Astrocyte of the spinal cord (primary cell): ENCODE measurements around the gene LPP.

Experiments
- DNase-seq: peaks from one replicate; pipeline ENCODE4 v3.0.0; 2011; ENCODE audit warnings: low read depth, low spot score
- H3K4me3 ChIP-seq: 2 replicates; pipeline ENCODE4 v1.5.1; 2011; ENCODE audit warnings: low read depth, mild to moderate bottlenecking, low read length, moderate library complexity
- in situ Hi-C: cut with HindIII; loops from 2 replicates; pipeline ENCODE4 v1.10.0; 2017; ENCODE audit warnings: low sequenced_read_pairs
- TF ChIP-seq, protein P1 (sequence below): IDR thresholded peaks from 2 replicates; pipeline ENCODE4 v1.5.1; 2012; ENCODE audit warnings: low read depth, mild to moderate bottlenecking, low read length, inconsistent platforms

Gene LPP

DNA sequence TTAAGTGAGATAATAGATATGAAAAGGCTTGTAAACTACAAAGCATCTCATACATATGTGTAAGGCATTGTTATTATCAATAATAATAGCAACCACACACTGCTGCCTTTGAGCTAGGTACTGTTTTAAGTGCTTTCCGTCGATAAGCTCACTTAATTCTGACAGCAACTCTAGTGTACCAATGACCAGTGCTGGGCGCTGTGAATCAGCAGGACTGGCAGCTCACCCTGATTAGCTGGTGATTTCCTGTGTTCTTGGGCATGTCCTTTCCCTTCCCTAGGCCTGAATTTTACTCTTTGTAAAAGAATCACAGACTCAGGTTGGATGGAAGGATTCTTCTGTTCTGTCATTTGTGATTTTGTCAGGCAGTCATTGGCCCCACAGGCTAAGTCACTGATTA lies 215.6 kb downstream of the LPP start:
- TF ChIP-seq, protein P1, sequence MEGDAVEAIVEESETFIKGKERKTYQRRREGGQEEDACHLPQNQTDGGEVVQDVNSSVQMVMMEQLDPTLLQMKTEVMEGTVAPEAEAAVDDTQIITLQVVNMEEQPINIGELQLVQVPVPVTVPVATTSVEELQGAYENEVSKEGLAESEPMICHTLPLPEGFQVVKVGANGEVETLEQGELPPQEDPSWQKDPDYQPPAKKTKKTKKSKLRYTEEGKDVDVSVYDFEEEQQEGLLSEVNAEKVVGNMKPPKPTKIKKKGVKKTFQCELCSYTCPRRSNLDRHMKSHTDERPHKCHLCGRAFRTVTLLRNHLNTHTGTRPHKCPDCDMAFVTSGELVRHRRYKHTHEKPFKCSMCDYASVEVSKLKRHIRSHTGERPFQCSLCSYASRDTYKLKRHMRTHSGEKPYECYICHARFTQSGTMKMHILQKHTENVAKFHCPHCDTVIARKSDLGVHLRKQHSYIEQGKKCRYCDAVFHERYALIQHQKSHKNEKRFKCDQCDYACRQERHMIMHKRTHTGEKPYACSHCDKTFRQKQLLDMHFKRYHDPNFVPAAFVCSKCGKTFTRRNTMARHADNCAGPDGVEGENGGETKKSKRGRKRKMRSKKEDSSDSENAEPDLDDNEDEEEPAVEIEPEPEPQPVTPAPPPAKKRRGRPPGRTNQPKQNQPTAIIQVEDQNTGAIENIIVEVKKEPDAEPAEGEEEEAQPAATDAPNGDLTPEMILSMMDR: no peak
- DNase-seq: no peak

DNA sequence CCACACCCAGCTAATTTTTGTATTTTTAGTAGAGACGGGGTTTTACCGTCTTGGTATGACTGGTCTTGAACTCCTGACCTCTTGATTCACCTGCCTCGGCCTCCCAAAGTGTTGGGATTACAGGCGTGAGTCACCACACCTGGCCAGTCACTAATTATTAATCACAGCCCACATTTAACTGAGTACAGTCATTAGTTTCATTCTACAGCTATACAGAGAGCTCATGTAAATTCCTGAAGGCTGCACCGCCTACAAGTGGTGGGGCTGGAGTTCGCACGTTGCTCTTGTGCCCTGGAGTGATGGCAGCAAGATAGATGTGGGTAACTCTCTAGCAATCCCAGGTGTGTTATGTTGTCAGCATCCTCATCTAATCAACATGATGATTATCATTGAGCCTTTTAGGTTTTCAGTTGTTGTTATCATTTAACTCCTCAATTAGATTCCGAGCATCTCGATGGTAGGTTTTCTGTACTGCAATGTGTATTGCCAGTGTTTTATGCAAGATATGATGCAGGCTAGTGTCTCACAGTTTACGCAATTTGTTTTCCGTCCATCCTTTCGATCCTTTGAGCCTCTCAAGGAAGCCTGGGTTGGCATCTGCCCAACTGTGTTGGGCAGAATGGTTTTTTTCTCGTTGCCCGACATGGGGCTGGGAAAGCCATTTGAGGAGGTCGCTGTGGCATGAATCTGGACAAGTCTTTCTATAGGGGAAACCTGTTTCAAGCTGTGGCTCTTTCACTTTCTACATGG lies 216.3 kb downstream of the LPP start:
- TF ChIP-seq, protein P1: no peak
- DNase-seq: no peak

More for the DNA sequence above, 215.6 kb downstream of the LPP start:
- no peak overlapping the region for H3K4me3 ChIP-seq
- in situ Hi-C loops: no loop called here

DNA sequence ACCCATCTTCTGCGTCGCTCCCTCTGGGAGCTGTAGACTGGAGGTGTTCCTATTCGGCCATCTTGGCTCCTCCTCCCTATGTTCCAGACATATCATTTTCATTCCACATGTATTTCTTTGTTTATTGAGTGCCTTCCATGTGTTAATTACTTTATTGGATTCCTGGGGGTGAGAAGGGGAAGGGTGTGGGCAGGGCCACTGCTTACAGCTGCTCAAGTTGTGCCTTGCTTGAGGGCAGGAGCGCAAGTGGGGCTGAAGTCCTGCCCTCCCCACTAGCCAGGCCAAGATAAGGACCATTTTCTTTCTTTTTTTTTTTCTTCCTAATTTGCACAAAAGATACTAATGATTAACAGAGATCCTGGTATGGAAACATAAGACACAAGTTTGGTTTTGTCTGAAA lies 224.8 kb downstream of the LPP start:
- TF ChIP-seq, protein P1: no peak
- in situ Hi-C loops: no loop called here
- DNase-seq: no peak
- no peak overlapping the region for H3K4me3 ChIP-seq

More for the DNA sequence above, 216.3 kb downstream of the LPP start:
- H3K4me3 ChIP-seq: no peak overlapping the region
- in situ Hi-C loops: no loop called here

DNA sequence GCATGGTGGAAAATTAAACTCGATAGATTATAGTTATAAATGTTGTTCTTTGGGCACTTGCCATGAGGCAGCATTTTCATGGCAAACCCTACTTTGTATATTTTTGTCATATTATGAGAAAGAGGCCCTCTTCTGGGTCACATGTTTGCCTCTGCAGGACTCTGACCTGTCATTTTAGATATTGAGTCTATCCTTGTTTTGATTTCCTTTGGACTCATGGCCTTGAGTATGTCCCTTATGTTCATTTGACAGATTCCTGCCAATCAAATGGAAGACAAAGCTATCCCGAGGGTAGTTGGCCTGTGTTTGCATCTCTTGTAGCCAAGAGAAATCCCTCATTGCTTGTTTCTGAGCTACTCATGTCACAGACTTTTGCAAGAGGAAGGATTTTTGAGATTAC lies 226.3 kb downstream of the LPP start:
- H3K4me3 ChIP-seq: no peak overlapping the region
- in situ Hi-C loops: no loop called here
- TF ChIP-seq, protein P1: no peak
- no peak for DNase-seq

DNA sequence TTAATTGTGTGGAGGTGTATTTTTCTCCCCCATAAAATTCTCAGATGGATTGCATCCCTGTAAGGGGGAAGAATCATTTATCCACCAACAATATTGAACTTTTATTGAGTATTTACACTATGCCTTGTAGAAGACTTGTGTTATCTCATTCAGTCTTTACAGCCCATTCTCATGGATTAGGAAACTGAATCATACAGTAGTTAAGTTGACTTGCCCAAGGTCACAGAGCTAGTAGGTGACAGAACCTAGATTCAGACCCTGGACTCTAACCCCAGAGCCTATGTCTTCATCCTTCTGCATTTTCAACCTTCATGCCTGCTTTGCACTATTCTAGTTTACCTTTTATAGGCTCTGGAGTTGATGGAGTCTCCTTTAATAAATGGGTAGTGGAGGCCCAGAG lies 226.8 kb downstream of the LPP start:
- in situ Hi-C loops: no loop called here
- TF ChIP-seq, protein P1: no peak
- no peak for DNase-seq

DNA sequence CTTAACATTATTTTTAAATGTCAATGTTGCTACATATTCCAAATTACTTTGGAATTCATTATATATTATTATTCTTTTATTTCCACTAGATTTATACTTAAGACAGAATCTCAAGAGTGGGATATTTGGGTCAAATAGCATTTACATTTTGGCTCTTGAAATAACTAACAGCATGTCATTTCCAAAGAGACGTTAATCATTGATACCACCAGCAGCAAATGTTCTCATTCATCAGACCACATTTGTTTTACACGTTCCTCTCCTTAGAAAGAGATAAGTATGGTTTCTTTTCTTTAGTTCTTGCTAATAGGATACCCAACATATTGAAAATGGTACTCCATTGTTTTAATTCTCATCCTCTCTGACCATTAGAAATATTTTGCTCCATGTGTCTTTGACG lies 229.8 kb downstream of the LPP start:
- in situ Hi-C loops: no loop called here
- no peak for DNase-seq
- H3K4me3 ChIP-seq: no peak overlapping the region
- TF ChIP-seq, protein P1: no peak

More for the DNA sequence above, 226.8 kb downstream of the LPP start:
- no peak overlapping the region for H3K4me3 ChIP-seq
